DOHH2 (cell line): ENCODE measurements around the gene RBM6.

Experiments used
- H3F3A ChIP-seq: fragments of 200-600 bp; sonication (generic), shearing (Covaris generic); 2 replicates; pipeline ENCODE4 v1.6.0; 2016; ENCODE audit warnings: antibody characterized with exemption, mild to moderate bottlenecking; ENCODE audit not compliant: control insufficient read depth, insufficient read depth
- H3K27ac ChIP-seq: fragments of 200-600 bp; sonication (generic); 2 replicates; pipeline ENCODE4 v1.5.1; 2014; ENCODE audit warnings: low read depth, mild to moderate bottlenecking, low read length, moderate library complexity
- H3K27me3 ChIP-seq: fragments of 200-600 bp; sonication (generic); 2 replicates; pipeline ENCODE4 v1.6.1; 2014; ENCODE audit warnings: mild to moderate bottlenecking, low read length, mixed read lengths; ENCODE audit not compliant: control insufficient read depth
- H3K36me3 ChIP-seq: fragments of 200-600 bp; sonication (generic); 2 replicates; pipeline ENCODE4 v1.6.1; 2014; ENCODE audit warnings: mild to moderate bottlenecking, low read length, moderate library complexity, mixed read lengths; ENCODE audit not compliant: control insufficient read depth
- H3K4me1 ChIP-seq: fragments of 200-600 bp; sonication (generic); 2 replicates; pipeline ENCODE4 v1.6.1; 2014; ENCODE audit warnings: mild to moderate bottlenecking, low read length, mixed read lengths; ENCODE audit not compliant: control insufficient read depth
- H3K4me2 ChIP-seq: fragments of 200-600 bp; sonication (generic); 2 replicates; pipeline ENCODE4 v1.6.0; 2014; ENCODE audit warnings: mild to moderate bottlenecking, low read length, moderate library complexity
- H3K4me3 ChIP-seq: fragments of 200-600 bp; sonication (generic); 2 replicates; pipeline ENCODE4 v1.5.1; 2014; ENCODE audit warnings: mild to moderate bottlenecking, low read length, mixed read lengths
- H3K79me2 ChIP-seq: fragments of 200-600 bp; sonication (generic); 2 replicates; pipeline ENCODE4 v1.6.1; 2014; ENCODE audit warnings: mild to moderate bottlenecking, low read length, mixed read lengths; ENCODE audit not compliant: control insufficient read depth
- H3K9me2 ChIP-seq: fragments of 200-600 bp; sonication (generic); replicated peaks from 2 replicates; pipeline ENCODE4 v1.6.1; 2014; ENCODE audit warnings: mild to moderate bottlenecking, low read length, mixed read lengths; ENCODE audit not compliant: control insufficient read depth
- H3K9me3 ChIP-seq: fragments of 200-600 bp; sonication (generic); 2 replicates; pipeline ENCODE4 v1.6.1; 2014; ENCODE audit warnings: antibody characterized with exemption, low read length, mixed read lengths; ENCODE audit not compliant: control insufficient read depth, insufficient read depth
- H4K20me1 ChIP-seq: fragments of 200-600 bp; sonication (generic); 2 replicates; pipeline ENCODE4 v1.6.0; 2014; ENCODE audit warnings: low read depth, mild to moderate bottlenecking, antibody characterized with exemption, low read length, moderate library complexity; ENCODE audit not compliant: control insufficient read depth, insufficient read depth
- CTCF ChIP-seq: fragments of 200-600 bp; sonication (generic); IDR thresholded peaks from one replicate; pipeline ENCODE4 v1.5.1; 2014; ENCODE audit warnings: antibody characterized with exemption, mild to moderate bottlenecking, low read depth, low read length; ENCODE audit not compliant: poor library complexity, severe bottlenecking
- EZH2phosphoT487 ChIP-seq: fragments of 200-600 bp; sonication (generic); IDR thresholded peaks from 2 replicates; pipeline ENCODE4 v1.6.1; 2017; ENCODE audit warnings: borderline replicate concordance, mild to moderate bottlenecking, antibody characterized with exemption, low read length, moderate library complexity, mixed read lengths

RBM6 gene

GRCh38 chr3:50102558-50102957, 162.6 kb downstream of the RBM6 start:
- Histone ChIP-seq H3K4me1 (no peaks in the 10 kb centered on the region), H3K79me2 (peaks cover 9% of the 10 kb centered on the region), H3K27me3 (no peaks in the 10 kb centered on the region), H3K4me2 (no peak overlapping the region), H3K4me3 (no peak overlapping the region), H4K20me1 (peaks cover 12% of the 10 kb centered on the region; the same call in 1 of the 2 replicates), H3K36me3 (peaks cover 94% of the 10 kb centered on the region), H3K9me3 (no peaks in the 10 kb centered on the region), H3K9me2 (no peaks in the 10 kb centered on the region), H3K27ac (no peak overlapping the region), H3F3A (peaks cover 13% of the 10 kb centered on the region; the same call in 1 of the 2 replicates)
- TF ChIP-seq CTCF: no peak
- no peak for TF ChIP-seq EZH2phosphoT487

GRCh38 chr3:50111757-50112156, 171.8 kb downstream of the RBM6 start:
- Histone ChIP-seq H3K9me2 (no peaks in the 10 kb centered on the region), H3K9me3 (no peaks in the 10 kb centered on the region), H3K36me3 (peaks cover 96% of the 10 kb centered on the region), H3K27ac (no peak overlapping the region), H3K4me2 (no peak overlapping the region), H3F3A (peaks cover 4% of the 10 kb centered on the region; the same call in 1 of the 2 replicates), H3K27me3 (no peaks in the 10 kb centered on the region), H3K4me1 (0 out of 2 replicates have a peak, but pooled peaks cover 5% of the 10 kb centered on the region), H3K4me3 (no peak overlapping the region), H4K20me1 (no peaks in the 10 kb centered on the region), H3K79me2 (peaks cover 3% of the 10 kb centered on the region; the same call in 1 of the 2 replicates)
- TF ChIP-seq EZH2phosphoT487 (no peak), CTCF (no peak)

- no peak overlapping the region for H3K27ac ChIP-seq
- peaks cover 96% of the 10 kb centered on the region for H3K36me3 ChIP-seq
- peaks cover 6% of the 10 kb centered on the region; the same call in 1 of the 2 replicates for H3F3A ChIP-seq
- H3K9me2 ChIP-seq: no peaks in the 10 kb centered on the region
- H3K27me3 ChIP-seq: no peaks in the 10 kb centered on the region
- peaks cover 3% of the 10 kb centered on the region; the same call in 1 of the 2 replicates for H3K79me2 ChIP-seq
- no peaks in the 10 kb centered on the region for H3K9me3 ChIP-seq
- H3K4me2 ChIP-seq: no peak overlapping the region
- H4K20me1 ChIP-seq: no peaks in the 10 kb centered on the region
- 0 out of 2 replicates have a peak, but pooled peaks cover 5% of the 10 kb centered on the region for H3K4me1 ChIP-seq
- H3K4me3 ChIP-seq: no peak overlapping the region
- no peak for TF ChIP-seq CTCF
- no peak for TF ChIP-seq EZH2phosphoT487
Observed at GRCh38 chr3:50112462-50112861, 172.5 kb downstream of the RBM6 start.
